HepG2 (cell line): ENCODE results near the gene PRRT2. TPM values are rescaled to one million over a fixed set of nuclear protein-coding genes. Genes with fewer than 3 reads are reported as not detected.

Source experiments
- AGO2 ChIP-seq: fragments of 200-400 bp; formaldehyde crosslinking; optimal IDR thresholded peaks from 2 replicates; pipeline ENCODE3; 2017; ENCODE audit warnings: mild to moderate bottlenecking, low read depth, low read length, moderate library complexity
- BRF2 ChIP-seq: sonication (generic); formaldehyde crosslinking; IDR thresholded peaks from 2 replicates; pipeline ENCODE4 v1.8.1; 2022; ENCODE audit warnings: mild to moderate bottlenecking, missing genetic modification reagents
- CEBPB ChIP-seq: IDR thresholded peaks from 2 replicates; pipeline ENCODE4 v1.6.1; 2011; ENCODE audit warnings: low read depth, low read length, improper control_type of control experiment, borderline replicate concordance
- GATAD1 ChIP-seq: IDR thresholded peaks from 2 replicates; pipeline ENCODE4 v1.6.1; 2016; ENCODE audit warnings: missing genetic modification reagents, missing compliant biosample characterization
- IRF9 ChIP-seq: sonication (generic); formaldehyde crosslinking; IDR thresholded peaks from 2 replicates; pipeline ENCODE4 v1.8.0; 2022; ENCODE audit warnings: missing genetic modification reagents, mild to moderate bottlenecking, borderline replicate concordance
- JDP2 ChIP-seq: sonication (generic); formaldehyde crosslinking; IDR thresholded peaks from 2 replicates; pipeline ENCODE4 v1.8.1; 2022; ENCODE audit warnings: missing genetic modification reagents, borderline replicate concordance
- MAFK ChIP-seq, 2 experiments: IDR thresholded peaks in 1 of 2; conservative IDR thresholded peaks in 1 of 2; 2 replicates each; pipeline ENCODE4 v1.6.1; 2011; ENCODE audit warnings: improper control_type of control experiment in 2 of 2, low read length in 2 of 2
- SNAPC5 ChIP-seq: sonication (generic); formaldehyde crosslinking; IDR thresholded peaks from 2 replicates; pipeline ENCODE4 v1.8.1; 2023; ENCODE audit warnings: mild to moderate bottlenecking, missing genetic modification reagents, borderline replicate concordance
- SRSF4 ChIP-seq: fragments of 200-400 bp; formaldehyde crosslinking; IDR thresholded peaks from one replicate; pipeline ENCODE4 v1.6.1; 2018; ENCODE audit warnings: mild to moderate bottlenecking, low read depth, low read length, moderate library complexity; ENCODE audit not compliant: poor library complexity, severe bottlenecking
- SRSF9 ChIP-seq: fragments of 200-400 bp; formaldehyde crosslinking; IDR thresholded peaks from 2 replicates; pipeline ENCODE4 v1.6.1; 2018; ENCODE audit warnings: borderline replicate concordance, mild to moderate bottlenecking, low read depth, low read length; ENCODE audit not compliant: insufficient read depth, poor library complexity, severe bottlenecking
- YY1 ChIP-seq: IDR thresholded peaks from 2 replicates; pipeline ENCODE4 v1.6.1; 2011; ENCODE audit warnings: low read length, low read depth, moderate library complexity, mild to moderate bottlenecking; ENCODE audit not compliant: insufficient read depth, insufficient replicate concordance
- ZBTB10 ChIP-seq: sonication (generic); formaldehyde crosslinking; IDR thresholded peaks from 2 replicates; pipeline ENCODE4 v1.4.0; 2020; ENCODE audit warnings: missing genetic modification reagents, borderline replicate concordance
- ZFP82 ChIP-seq: sonication (generic); formaldehyde crosslinking; IDR thresholded peaks from 2 replicates; pipeline ENCODE4 v1.5.1; 2020; ENCODE audit warnings: mild to moderate bottlenecking, missing genetic modification reagents, borderline replicate concordance
- ZFYVE20 ChIP-seq: sonication (generic); formaldehyde crosslinking; IDR thresholded peaks from 2 replicates; pipeline ENCODE4 v1.8.0; 2023; ENCODE audit warnings: low read depth, mild to moderate bottlenecking, moderate library complexity, missing genetic modification reagents, borderline replicate concordance
- ZMYM2 ChIP-seq: sonication (generic); formaldehyde crosslinking; IDR thresholded peaks from 2 replicates; pipeline ENCODE4 v1.8.0; 2022; ENCODE audit warnings: mild to moderate bottlenecking, missing genetic modification reagents
- ZNF101 ChIP-seq: sonication (generic); formaldehyde crosslinking; IDR thresholded peaks from 2 replicates; pipeline ENCODE4 v1.4.0; 2020; ENCODE audit warnings: mild to moderate bottlenecking, low read depth, missing genetic modification reagents, borderline replicate concordance
- ZNF337 ChIP-seq: sonication (generic); formaldehyde crosslinking; IDR thresholded peaks from 2 replicates; pipeline ENCODE4 v1.5.1; 2020; ENCODE audit warnings: missing genetic modification reagents, low read depth, mild to moderate bottlenecking, borderline replicate concordance
- ZNF430 ChIP-seq: sonication (generic); formaldehyde crosslinking; IDR thresholded peaks from 2 replicates; pipeline ENCODE4 v1.9.0; 2021; ENCODE audit warnings: mild to moderate bottlenecking, missing genetic modification reagents
- ZNF512 ChIP-seq: sonication (generic); formaldehyde crosslinking; IDR thresholded peaks from 2 replicates; pipeline ENCODE4 v1.4.0; 2020; ENCODE audit warnings: mild to moderate bottlenecking, missing genetic modification reagents
- ZNF556 ChIP-seq: sonication (generic); formaldehyde crosslinking; IDR thresholded peaks from 2 replicates; pipeline ENCODE4 v1.4.0; 2020; ENCODE audit warnings: mild to moderate bottlenecking, missing genetic modification reagents, borderline replicate concordance
- ZNF564 ChIP-seq: sonication (generic); formaldehyde crosslinking; IDR thresholded peaks from 2 replicates; pipeline ENCODE4 v1.8.1; 2023; ENCODE audit warnings: mild to moderate bottlenecking, missing genetic modification reagents
- polyA plus RNA-seq, 8 experiments: library from polyadenylated mRNA; depleted of rRNA in 3 of 8; stranded (reverse) in 7 of 8; unstranded in 1 of 8; fragments of >200 nt; fragmentation: Illumina TruSeq in 4 of 8; extraction: Trizol in 4 of 8; gene quantifications; 2 replicates each; pipeline versions ENCODE4 v1.2.1 to v1.2.3, GENCODE V29; 2011 to 2016; ENCODE audit warnings: low read depth in 4 of 8, missing spikeins in 1 of 8, mixed read lengths in 1 of 8; ENCODE audit not compliant: insufficient read depth in 1 of 8
- total RNA-seq, 5 experiments: library from RNA; depleted of rRNA; stranded (reverse); fragments of >200 nt; fragmentation: Illumina TruSeq; extraction: Trizol; gene quantifications; 2 replicates each; pipeline ENCODE4 v1.2.3, GENCODE V29; 2016; ENCODE audit warnings: low read depth in 1 of 5

Gene PRRT2
- total and polyA plus RNA-seq, 2 of the 13 experiments (the other 11 are each of a cell fraction or from before 2014, with no cell fraction given): 0.51 to 1.1 TPM

GRCh38 chr16:29790183-29790948 is 21.6 kb upstream of the PRRT2 start, which contains the start of gene KIF22 (continued):
- TF ChIP-seq SRSF9 (no peak), YY1 (peak; percentile 95), MAFK (conservative IDR thresholded peaks at IDR 0.05 in 1 of 2, IDR thresholded peaks at IDR 0.05 in 1 of 2; ENCODE audit: low read length in 2 of 2) (no peak), ZBTB10 (CRISPR knock-in tag) (peak; percentile 56; the same call in 1 of the 2 replicates), IRF9 (CRISPR knock-in tag) (peak; percentile 89), ZFYVE20 (CRISPR knock-in tag) (no peak; the same call in 1 of the 2 replicates), ZFP82 (CRISPR knock-in tag) (no peak), ZNF564 (peak; percentile 89), SNAPC5 (CRISPR knock-in tag) (no peak), ZNF101 (no peak; the same call in 1 of the 2 replicates), SRSF4 (no peak), ZMYM2 (CRISPR knock-in tag) (no peak; the same call in 1 of the 2 replicates), ZNF512 (CRISPR knock-in tag) (peak; percentile 64; the same call in 1 of the 2 replicates), ZNF430 (CRISPR knock-in tag) (no peak), AGO2 (peak; percentile 63), BRF2 (CRISPR knock-in tag) (peak; percentile 89), ZNF337 (peak; percentile 97), GATAD1 (CRISPR knock-in tag) (peak; percentile 95), ZNF556 (CRISPR knock-in tag) (no peak; the same call in 1 of the 2 replicates), JDP2 (CRISPR knock-in tag) (no peak), CEBPB (no peak)
